Omental fat pad (tissue), 4 donors: Measurements from ENCODE around the gene C3orf52. TPM values are rescaled to one million over a fixed set of nuclear protein-coding genes. Genes with fewer than 3 reads are reported as not detected.

Source experiments
- ATAC-seq: fragments of 150-250 bp; one replicate; pipeline ENCODE4 v1.9.1; 2016; ENCODE audit warnings: mild to moderate bottlenecking, moderate library complexity; ENCODE audit not compliant: low FRiP score
- DNase-seq: peaks from one replicate; pipeline ENCODE4 v3.0.0-alpha.2; 2019; ENCODE audit warnings: low spot score
- small RNA-seq: library from RNA; depleted of rRNA; stranded (forward); fragments of <200 nt; gene quantifications from one replicate; pipeline ENCODE3, GENCODE V24; 2016
- total RNA-seq, 4 donors: library from RNA; depleted of rRNA; stranded (reverse); fragments of >200 nt; gene quantifications; one replicate each; pipeline ENCODE4 v1.1.0, GENCODE V29; 2016
- TF ChIP-seq, protein P1 (sequence below), 3 donors: fragments of 450-650 bp; IDR thresholded peaks; one replicate each; pipeline ENCODE4 v1.5.1; 2016 to 2017; ENCODE audit warnings: antibody characterized with exemption in 3 of 3, mild to moderate bottlenecking in 3 of 3, moderate library complexity in 2 of 3

Gene C3orf52
- total RNA-seq, 4 donors from 2014 or later: 2.3 to 39.1 (median 13.1) TPM; not detected in 1

DNA sequence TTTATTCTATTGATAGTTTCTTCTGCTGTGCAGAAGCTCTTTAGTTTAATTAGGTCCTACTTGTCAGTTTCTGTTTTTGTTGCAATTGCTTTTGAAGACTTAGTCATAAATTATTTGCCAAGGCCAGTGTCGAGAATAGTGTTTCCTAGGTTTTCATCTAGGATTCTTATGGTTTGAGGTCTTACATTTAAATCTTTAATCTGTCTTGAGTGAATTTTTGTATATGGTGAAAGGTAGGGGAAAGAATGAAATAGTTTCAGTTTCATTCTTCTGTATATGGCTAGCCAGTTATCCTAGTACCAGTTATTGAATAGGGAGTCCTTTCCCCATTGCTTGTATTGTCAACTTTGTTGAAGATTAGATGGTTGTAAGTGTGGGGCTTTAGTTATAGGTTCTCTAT lies 57.5 kb downstream of the C3orf52 start:
- no peak for ATAC-seq
- TF ChIP-seq, protein P1, sequence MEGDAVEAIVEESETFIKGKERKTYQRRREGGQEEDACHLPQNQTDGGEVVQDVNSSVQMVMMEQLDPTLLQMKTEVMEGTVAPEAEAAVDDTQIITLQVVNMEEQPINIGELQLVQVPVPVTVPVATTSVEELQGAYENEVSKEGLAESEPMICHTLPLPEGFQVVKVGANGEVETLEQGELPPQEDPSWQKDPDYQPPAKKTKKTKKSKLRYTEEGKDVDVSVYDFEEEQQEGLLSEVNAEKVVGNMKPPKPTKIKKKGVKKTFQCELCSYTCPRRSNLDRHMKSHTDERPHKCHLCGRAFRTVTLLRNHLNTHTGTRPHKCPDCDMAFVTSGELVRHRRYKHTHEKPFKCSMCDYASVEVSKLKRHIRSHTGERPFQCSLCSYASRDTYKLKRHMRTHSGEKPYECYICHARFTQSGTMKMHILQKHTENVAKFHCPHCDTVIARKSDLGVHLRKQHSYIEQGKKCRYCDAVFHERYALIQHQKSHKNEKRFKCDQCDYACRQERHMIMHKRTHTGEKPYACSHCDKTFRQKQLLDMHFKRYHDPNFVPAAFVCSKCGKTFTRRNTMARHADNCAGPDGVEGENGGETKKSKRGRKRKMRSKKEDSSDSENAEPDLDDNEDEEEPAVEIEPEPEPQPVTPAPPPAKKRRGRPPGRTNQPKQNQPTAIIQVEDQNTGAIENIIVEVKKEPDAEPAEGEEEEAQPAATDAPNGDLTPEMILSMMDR (IDR thresholded peaks at IDR 0.05): no peak
- DNase-seq: no peak

DNA sequence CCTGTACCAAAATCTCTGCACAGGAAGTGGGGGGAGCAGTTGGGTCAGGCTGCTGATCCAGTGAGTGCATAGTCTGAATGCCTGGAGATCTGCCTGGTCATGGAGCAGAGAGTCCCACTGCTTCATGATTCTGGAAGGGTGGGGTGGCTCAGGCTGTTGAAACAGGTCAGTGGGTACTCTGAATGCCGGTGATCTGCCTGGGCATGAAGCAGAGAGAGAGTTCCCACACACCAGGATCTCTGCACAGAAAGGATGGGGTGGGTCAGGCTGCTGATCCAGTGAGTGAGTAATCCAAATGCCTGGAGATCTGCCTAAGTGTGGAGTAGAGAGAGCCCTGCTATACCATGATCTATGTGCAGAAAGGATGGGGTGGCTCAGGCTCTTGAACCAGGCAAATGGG lies 62.9 kb downstream of the C3orf52 start:
- TF ChIP-seq, protein P1 (IDR thresholded peaks at IDR 0.05): no peak
- DNase-seq (no peak), ATAC-seq (no peak)

DNA sequence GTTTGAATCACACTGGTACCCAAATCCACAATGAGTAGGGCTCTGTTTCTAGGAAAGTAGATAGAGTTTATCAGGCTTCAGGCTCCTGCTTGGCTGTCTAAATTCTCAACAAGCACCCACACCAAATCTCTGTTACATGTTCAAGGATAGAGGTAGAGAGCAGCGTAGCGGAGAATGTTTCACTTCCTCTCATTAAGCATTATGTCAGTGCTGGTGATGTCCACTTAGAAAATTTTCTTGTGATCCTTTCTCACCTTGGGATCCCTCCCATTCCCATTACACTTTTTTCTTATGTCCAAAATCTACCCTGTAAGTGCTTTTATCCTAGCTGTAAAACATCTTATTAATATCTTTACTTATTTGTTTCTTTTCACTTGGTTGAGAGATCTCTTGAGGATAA lies 81.6 kb downstream of the C3orf52 start:
- TF ChIP-seq, protein P1 (IDR thresholded peaks at IDR 0.05): no peak
- DNase-seq (no peak), ATAC-seq (no peak)

Small RNA genes lying within 50 kb of the gene (small RNA-seq; reads per million reads assigned to genes)
- not detected for gene MIR567

Other genes with a start within 250 kb of the C3orf52 start
- gene PHLDB2, start 227.1 kb upstream of the C3orf52 start, total RNA-seq: 100 to 1,000 TPM in 3 of 4 donors, 10 to 100 TPM in 1; 89.5 to 421 (median 186) TPM
- gene ABHD10, start 107.4 kb upstream of the C3orf52 start, total RNA-seq: 10 to 100 TPM in 3 of 4 donors, 1 to 10 TPM in 1; 9.5 to 27.4 (median 17.3) TPM
- gene TAGLN3, start 87.5 kb upstream of the C3orf52 start, total RNA-seq: under 1 TPM in 1 of 4 donors, not detected in 3; 0.65 TPM
- gene TMPRSS7, start 51.7 kb upstream of the C3orf52 start, total RNA-seq: not detected
- under 1 TPM in 3 of 4 donors, not detected in 1; 0.47 to 0.88 (median 0.48) TPM for gene GCSAM, start 46.9 kb downstream of the C3orf52 start, total RNA-seq
- gene SLC9C1, start 207.8 kb downstream of the C3orf52 start, total RNA-seq: 1 to 10 TPM in 2 of 4 donors, under 1 TPM in 2; 0.19 to 1.9 (median 1.1) TPM
- 10 to 100 TPM in 3 of 4 donors, 1 to 10 TPM in 1; 4.6 to 59.1 (median 31.4) TPM for gene CD200, start 246.8 kb downstream of the C3orf52 start, total RNA-seq